ENCODE measurements around the gene UGT3A1.
"Not testable (repeated sequence)": the region's sequence is repeated elsewhere in the genome, so short reads cannot be mapped to it uniquely, and the experiment has no call there.

UGT3A1 gene

GRCh38 chr5:35990941-35991611, at the start of gene UGT3A1:
Gene UGT3A1 (minus strand): TSS chr5:35991390. CDS start chr5:35991240, 150 bp downstream.
- no peak for DNase-seq

GRCh38 chr5:36035696-36036095, 44.5 kb upstream of the UGT3A1 start:
- DNase-seq: no peak

- DNase-seq: not testable (repeated sequence)
Measured at GRCh38 chr5:36034536-36035134, 43.4 kb upstream of the UGT3A1 start.

- no peak for DNase-seq
Measured at GRCh38 chr5:36033486-36033885, 42.3 kb upstream of the UGT3A1 start.

- no peak for DNase-seq
Measured at GRCh38 chr5:36033047-36033446, 41.9 kb upstream of the UGT3A1 start.

GRCh38 chr5:36031223-36031622, 40.0 kb upstream of the UGT3A1 start:
- no peak for DNase-seq

GRCh38 chr5:36029914-36030313, 38.7 kb upstream of the UGT3A1 start:
- DNase-seq: no peak

GRCh38 chr5:36028816-36029465, 37.8 kb upstream of the UGT3A1 start:
- no peak for DNase-seq

GRCh38 chr5:36027711-36028110, 36.5 kb upstream of the UGT3A1 start:
- no peak for DNase-seq

GRCh38 chr5:36026706-36027465, 35.7 kb upstream of the UGT3A1 start:
- no peak for DNase-seq

GRCh38 chr5:36022246-36022645, 31.1 kb upstream of the UGT3A1 start:
- DNase-seq: not testable (repeated sequence)

GRCh38 chr5:36019584-36019983, 28.4 kb upstream of the UGT3A1 start:
- DNase-seq: not testable (repeated sequence)

- no peak for DNase-seq
Measured at GRCh38 chr5:36017622-36018021, 26.4 kb upstream of the UGT3A1 start.

GRCh38 chr5:36017004-36017403, 25.8 kb upstream of the UGT3A1 start:
- no peak for DNase-seq

GRCh38 chr5:36013182-36013581, 22.0 kb upstream of the UGT3A1 start:
- DNase-seq: no peak

- no peak for DNase-seq
Measured at GRCh38 chr5:36009698-36010097, 18.5 kb upstream of the UGT3A1 start.

GRCh38 chr5:36007366-36007765, 16.2 kb upstream of the UGT3A1 start:
- DNase-seq: no peak

- no peak for DNase-seq
Measured at GRCh38 chr5:36006163-36006562, 15.0 kb upstream of the UGT3A1 start.

GRCh38 chr5:36001032-36001431, 9.8 kb upstream of the UGT3A1 start:
- no peak for DNase-seq

- no peak for DNase-seq
Measured at GRCh38 chr5:35999547-35999946, 8.4 kb upstream of the UGT3A1 start.

- no peak for DNase-seq
Measured at GRCh38 chr5:35996076-35996475, 4.9 kb upstream of the UGT3A1 start.

GRCh38 chr5:35990520-35990919, 670 bp downstream of the UGT3A1 start:
- no peak for DNase-seq

- no peak for DNase-seq
Measured at GRCh38 chr5:35988529-35988928, 2.7 kb downstream of the UGT3A1 start.

GRCh38 chr5:35987776-35988175, 3.4 kb downstream of the UGT3A1 start:
- no peak for DNase-seq
